WTC11 (cell line): ENCODE results near the gene FOXJ3. TPM values are rescaled to one million over a fixed set of nuclear protein-coding genes. Genes with fewer than 3 reads are reported as not detected.

ENCODE experiments used
- ATAC-seq: fragments of 200-7000 bp; cut with Tn5 transposase; 2 replicates; pipeline ENCODE4 v1.10.0; 2021; ENCODE audit warnings: mild to moderate bottlenecking, moderate library complexity
- CTCF ChIA-PET: fragments of 300-600 bp; sonication (Branson Sonifier 250); formaldehyde crosslinking; loops from one replicate; lab custom pipeline; 2021; ENCODE audit warnings: antibody characterized with exemption; lab: Charles Lee
- POLR2A ChIA-PET: fragments of 350-600 bp; sonication (Branson Sonifier 250); formaldehyde crosslinking; loops from one replicate; lab custom pipeline; 2021; ENCODE audit warnings: antibody characterized with exemption; lab: Charles Lee
- DNase-seq: peaks from one replicate; pipeline ENCODE4 v3.0.0; 2021; ENCODE audit warnings: low spot score
- H3K27ac Mint-ChIP-seq: 2 replicates; pipeline ENCODE4 v1.8.0; 2021; ENCODE audit warnings: mixed read lengths
- H3K27me3 Mint-ChIP-seq: 2 replicates; pipeline ENCODE4 v1.8.0; 2021; ENCODE audit warnings: low read depth, mild to moderate bottlenecking, moderate library complexity, mixed read lengths
- H3K36me3 Mint-ChIP-seq: 2 replicates; pipeline ENCODE4 v1.8.0; 2021; ENCODE audit warnings: mixed read lengths
- H3K4me1 Mint-ChIP-seq: 2 replicates; pipeline ENCODE4 v1.8.0; 2022; ENCODE audit warnings: mixed read lengths
- H3K4me3 Mint-ChIP-seq: 2 replicates; pipeline ENCODE4 v1.8.0; 2021; ENCODE audit warnings: mild to moderate bottlenecking, moderate library complexity, mixed read lengths
- H3K9me3 Mint-ChIP-seq: 2 replicates; pipeline ENCODE4 v1.8.0; 2021; ENCODE audit warnings: mixed read lengths
- AFF4 ChIP-seq: sonication (generic); formaldehyde crosslinking; IDR thresholded peaks from 2 replicates; pipeline ENCODE4 v1.8.1; 2023; ENCODE audit warnings: mild to moderate bottlenecking, missing genetic modification reagents, borderline replicate concordance
- CBFB ChIP-seq: sonication (generic); formaldehyde crosslinking; IDR thresholded peaks from 2 replicates; pipeline ENCODE4 v1.8.1; 2022; ENCODE audit warnings: mild to moderate bottlenecking, low read depth, missing genetic modification reagents
- CREB1 ChIP-seq: sonication (generic); formaldehyde crosslinking; IDR thresholded peaks from 2 replicates; pipeline ENCODE4 v1.8.0; 2023; ENCODE audit warnings: mild to moderate bottlenecking, missing genetic modification reagents
- CREM ChIP-seq: sonication (generic); formaldehyde crosslinking; IDR thresholded peaks from 2 replicates; pipeline ENCODE4 v1.8.1; 2022; ENCODE audit warnings: mild to moderate bottlenecking, missing genetic modification reagents, moderate library complexity
- EMX1 ChIP-seq: fragments of 250-450 bp; sonication (Bioruptor Pico); IDR thresholded peaks from 2 replicates; pipeline ENCODE4 v1.8.0; 2021; ENCODE audit warnings: mild to moderate bottlenecking
- FOXK1 ChIP-seq: sonication (generic); formaldehyde crosslinking; IDR thresholded peaks from 2 replicates; pipeline ENCODE4 v1.8.0; 2022; ENCODE audit warnings: mild to moderate bottlenecking, moderate library complexity, missing genetic modification reagents
- FOXP1 ChIP-seq: sonication (generic); formaldehyde crosslinking; IDR thresholded peaks from 2 replicates; pipeline ENCODE4 v1.8.0; 2022; ENCODE audit warnings: missing genetic modification reagents, mild to moderate bottlenecking, moderate library complexity, borderline replicate concordance
- FOXP4 ChIP-seq: sonication (generic); formaldehyde crosslinking; IDR thresholded peaks from 2 replicates; pipeline ENCODE4 v1.8.0; 2022; ENCODE audit warnings: mild to moderate bottlenecking, missing genetic modification reagents
- IRF2 ChIP-seq: sonication (generic); formaldehyde crosslinking; IDR thresholded peaks from 2 replicates; pipeline ENCODE4 v1.8.0; 2022; ENCODE audit warnings: low read depth, missing genetic modification reagents, borderline replicate concordance
- JUN ChIP-seq: sonication (generic); formaldehyde crosslinking; IDR thresholded peaks from 2 replicates; pipeline ENCODE4 v1.8.0; 2023; ENCODE audit warnings: mild to moderate bottlenecking, missing genetic modification reagents
- KAT7 ChIP-seq: sonication (generic); formaldehyde crosslinking; IDR thresholded peaks from 2 replicates; pipeline ENCODE4 v1.8.1; 2023; ENCODE audit warnings: missing genetic modification reagents, mild to moderate bottlenecking, borderline replicate concordance
- MAX ChIP-seq: sonication (generic); formaldehyde crosslinking; IDR thresholded peaks from 2 replicates; pipeline ENCODE4 v1.8.0; 2022; ENCODE audit warnings: mild to moderate bottlenecking, missing genetic modification reagents
- MXD4 ChIP-seq: fragments of 250-450 bp; sonication (Bioruptor Pico); IDR thresholded peaks from 2 replicates; pipeline ENCODE4 v1.8.0; 2021; ENCODE audit warnings: mild to moderate bottlenecking, moderate library complexity, borderline replicate concordance
- MYBL2 ChIP-seq: sonication (generic); formaldehyde crosslinking; IDR thresholded peaks from 2 replicates; pipeline ENCODE4 v1.8.1; 2023; ENCODE audit warnings: mild to moderate bottlenecking, moderate library complexity, missing genetic modification reagents
- NR3C1 ChIP-seq: sonication (generic); formaldehyde crosslinking; conservative IDR thresholded peaks from 2 replicates; pipeline ENCODE4 v1.8.1; 2023; ENCODE audit warnings: low read depth, mild to moderate bottlenecking, missing genetic modification reagents
- SMAD3 ChIP-seq: sonication (generic); formaldehyde crosslinking; IDR thresholded peaks from 2 replicates; pipeline ENCODE4 v1.8.0; 2022; ENCODE audit warnings: missing genetic modification reagents, mild to moderate bottlenecking, borderline replicate concordance
- SP1 ChIP-seq: sonication (generic); formaldehyde crosslinking; conservative IDR thresholded peaks from 2 replicates; pipeline ENCODE4 v1.8.1; 2022; ENCODE audit warnings: missing genetic modification reagents
- STAT6 ChIP-seq: sonication (generic); formaldehyde crosslinking; conservative IDR thresholded peaks from 2 replicates; pipeline ENCODE4 v1.8.1; 2023; ENCODE audit warnings: mild to moderate bottlenecking, low read depth, missing genetic modification reagents, moderate library complexity
- TEAD1 ChIP-seq: sonication (generic); formaldehyde crosslinking; IDR thresholded peaks from 2 replicates; pipeline ENCODE4 v1.8.0; 2022; ENCODE audit warnings: mild to moderate bottlenecking, missing genetic modification reagents
- ZBTB21 ChIP-seq: sonication (generic); formaldehyde crosslinking; IDR thresholded peaks from 2 replicates; pipeline ENCODE4 v1.8.1; 2023; ENCODE audit warnings: mild to moderate bottlenecking, missing genetic modification reagents, borderline replicate concordance
- ZNF263 ChIP-seq: sonication (generic); formaldehyde crosslinking; IDR thresholded peaks from 2 replicates; pipeline ENCODE4 v1.8.1; 2022; ENCODE audit warnings: low read depth, mild to moderate bottlenecking, moderate library complexity, missing genetic modification reagents
- total RNA-seq: library from RNA; stranded (reverse); gene quantifications from 3 replicates; pipeline ENCODE4 v1.2.3, GENCODE V29; 2021

Gene FOXJ3
- total RNA-seq, 1 experiment from 2014 or later, result 43.3 TPM

- TF ChIP-seq CREB1 (CRISPR knock-in tag) (no peak), AFF4 (CRISPR knock-in tag) (no peak)
Measured at GRCh38 chr1:42295816-42296215, 39.2 kb downstream of the FOXJ3 start (continued).

GRCh38 chr1:42290130-42290529, 44.9 kb downstream of the FOXJ3 start:
- DNase-seq (no peak), ATAC-seq (no peak)
- POLR2A ChIA-PET, result no interaction called here
- Mint-ChIP-seq H3K4me1 (0 out of 2 replicates have a peak, but pooled peaks cover 2% of the 10 kb centered on the region), H3K9me3 (peaks cover 6% of the 10 kb centered on the region; the same call in 1 of the 2 replicates), H3K36me3 (peaks cover 10% of the 10 kb centered on the region), H3K4me3 (no peak overlapping the region), H3K27me3 (no peaks in the 10 kb centered on the region), H3K27ac (no peak overlapping the region)
- TF ChIP-seq MAX (CRISPR knock-in tag), result no peak
- no peak for TF ChIP-seq KAT7 (CRISPR knock-in tag)
- no peak for TF ChIP-seq ZBTB21 (CRISPR knock-in tag)
- no peak for TF ChIP-seq SP1 (CRISPR knock-in tag)
- no peak for TF ChIP-seq FOXK1 (CRISPR knock-in tag)
- no peak for TF ChIP-seq STAT6 (CRISPR knock-in tag)
- no peak for TF ChIP-seq ZNF263 (CRISPR knock-in tag)
- CTCF ChIA-PET, result no interaction called here

GRCh38 chr1:42288311-42288985, 46.6 kb downstream of the FOXJ3 start:
- Mint-ChIP-seq H3K27ac (no peak overlapping the region; the same call in 1 of the 2 replicates), H3K27me3 (no peaks in the 10 kb centered on the region), H3K36me3 (peaks cover 10% of the 10 kb centered on the region), H3K9me3 (peaks cover 6% of the 10 kb centered on the region; the same call in 1 of the 2 replicates), H3K4me1 (peaks cover 15% of the 10 kb centered on the region), H3K4me3 (no peak overlapping the region)
- DNase-seq, result no peak
- ChIA-PET CTCF (no interaction called here), POLR2A (no interaction called here)
- ATAC-seq, result no peak
- TF ChIP-seq TEAD1 (CRISPR knock-in tag) (no peak), FOXP1 (CRISPR knock-in tag) (no peak), JUN (CRISPR knock-in tag) (no peak), MXD4 (CRISPR knock-in tag) (no peak), CBFB (CRISPR knock-in tag) (no peak), CREB1 (CRISPR knock-in tag) (no peak), FOXP4 (CRISPR knock-in tag) (no peak), CREM (no peak), SMAD3 (CRISPR knock-in tag) (no peak), IRF2 (CRISPR knock-in tag) (no peak), EMX1 (CRISPR knock-in tag) (no peak), NR3C1 (CRISPR knock-in tag) (no peak), MYBL2 (CRISPR knock-in tag) (no peak), STAT6 (CRISPR knock-in tag) (no peak)
